ENCODE measurements around the gene SUPT3H. TPM values are rescaled to one million over a fixed set of nuclear protein-coding genes. Genes with fewer than 3 reads are reported as not detected.
"Not testable (repeated sequence)": the region's sequence is repeated elsewhere in the genome, so short reads cannot be mapped to it uniquely, and the experiment has no call there.

The SUPT3H gene
- total RNA-seq, 4 donors from 2014 or later = 1.1 to 4.7 (median 3.7) TPM

DNA sequence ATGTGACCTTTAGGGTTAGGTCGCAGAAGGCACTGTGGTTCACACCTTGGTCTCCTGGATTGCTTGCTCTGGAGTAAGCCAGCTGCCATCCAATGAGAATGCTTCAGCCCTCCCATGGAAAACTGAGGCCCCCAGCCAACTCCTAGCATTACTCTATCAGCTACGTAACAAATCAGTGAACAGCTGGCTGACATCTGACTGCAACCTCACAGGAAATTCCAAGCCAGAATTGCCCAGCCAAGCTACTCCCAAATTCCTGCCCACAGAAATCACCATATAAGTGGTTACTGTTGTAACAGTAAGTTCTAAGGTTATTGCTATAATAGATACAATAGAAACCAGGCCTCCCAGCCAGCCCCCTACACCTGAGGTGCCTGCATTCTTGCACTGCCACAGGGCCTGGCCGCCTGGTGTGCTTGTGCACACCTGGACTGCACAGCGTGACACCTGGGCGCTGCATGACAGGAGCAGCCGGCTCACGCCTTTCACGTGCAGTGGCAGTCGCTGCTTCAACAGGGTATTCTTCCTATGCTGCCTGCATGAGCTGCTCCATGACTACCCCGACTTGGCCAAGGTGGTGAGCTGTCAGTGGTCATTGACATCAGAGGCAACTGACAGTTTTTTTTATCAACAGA is 479.3 kb downstream of the SUPT3H start:
- 93% methylated on average over 10 of the region's 10 CpGs for WGBS
- TF ChIP-seq POLR2AphosphoS5 (IDR thresholded peaks at IDR 0.05) (no peak), POLR2A (IDR thresholded peaks at IDR 0.05) (no peak), EP300 (IDR thresholded peaks at IDR 0.05) (no peak)
- TF ChIP-seq, protein P1, sequence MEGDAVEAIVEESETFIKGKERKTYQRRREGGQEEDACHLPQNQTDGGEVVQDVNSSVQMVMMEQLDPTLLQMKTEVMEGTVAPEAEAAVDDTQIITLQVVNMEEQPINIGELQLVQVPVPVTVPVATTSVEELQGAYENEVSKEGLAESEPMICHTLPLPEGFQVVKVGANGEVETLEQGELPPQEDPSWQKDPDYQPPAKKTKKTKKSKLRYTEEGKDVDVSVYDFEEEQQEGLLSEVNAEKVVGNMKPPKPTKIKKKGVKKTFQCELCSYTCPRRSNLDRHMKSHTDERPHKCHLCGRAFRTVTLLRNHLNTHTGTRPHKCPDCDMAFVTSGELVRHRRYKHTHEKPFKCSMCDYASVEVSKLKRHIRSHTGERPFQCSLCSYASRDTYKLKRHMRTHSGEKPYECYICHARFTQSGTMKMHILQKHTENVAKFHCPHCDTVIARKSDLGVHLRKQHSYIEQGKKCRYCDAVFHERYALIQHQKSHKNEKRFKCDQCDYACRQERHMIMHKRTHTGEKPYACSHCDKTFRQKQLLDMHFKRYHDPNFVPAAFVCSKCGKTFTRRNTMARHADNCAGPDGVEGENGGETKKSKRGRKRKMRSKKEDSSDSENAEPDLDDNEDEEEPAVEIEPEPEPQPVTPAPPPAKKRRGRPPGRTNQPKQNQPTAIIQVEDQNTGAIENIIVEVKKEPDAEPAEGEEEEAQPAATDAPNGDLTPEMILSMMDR (IDR thresholded peaks at IDR 0.05) = no peak
- H3K9me3 ChIP-seq = no peaks in the 10 kb centered on the region
- no peaks in the 10 kb centered on the region for H3K27me3 ChIP-seq
- no peaks in the 10 kb centered on the region for H3K36me3 ChIP-seq
- no peak overlapping the region for H3K4me3 ChIP-seq
- DNase-seq (ENCODE audit: low spot score in 2 of 2) = no peak
- H3K27ac ChIP-seq = no peak overlapping the region
- no peaks in the 10 kb centered on the region for H3K4me1 ChIP-seq

DNA sequence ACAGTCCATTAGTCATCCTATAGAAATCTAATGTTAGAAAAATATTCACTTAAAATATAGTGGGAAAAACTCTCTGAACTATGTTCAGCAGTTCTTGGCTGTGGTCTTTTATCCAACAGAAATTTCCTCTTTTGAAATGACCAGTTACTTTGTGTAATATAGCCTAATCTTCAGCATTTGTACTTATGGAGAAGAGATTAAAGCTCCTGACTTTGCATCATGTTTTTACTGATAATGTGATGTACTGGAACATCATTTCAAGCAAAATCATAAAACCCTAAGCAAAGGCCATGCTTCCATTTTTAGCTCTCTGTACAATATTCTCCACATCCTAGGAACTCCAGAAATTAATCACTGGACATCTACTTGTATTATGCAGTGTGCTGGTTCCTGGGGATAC is 480.4 kb downstream of the SUPT3H start:
- no peaks in the 10 kb centered on the region for H3K4me1 ChIP-seq
- no peaks in the 10 kb centered on the region for H3K9me3 ChIP-seq
- TF ChIP-seq EP300 (IDR thresholded peaks at IDR 0.05) = no peak
- no peak for TF ChIP-seq POLR2A (IDR thresholded peaks at IDR 0.05)
- no peak for TF ChIP-seq POLR2AphosphoS5 (IDR thresholded peaks at IDR 0.05)
- TF ChIP-seq, protein P1 (IDR thresholded peaks at IDR 0.05) = no peak
- no peak for DNase-seq (ENCODE audit: low spot score in 2 of 2)
- H3K27me3 ChIP-seq = no peaks in the 10 kb centered on the region
- H3K4me3 ChIP-seq = no peak overlapping the region
- H3K27ac ChIP-seq = no peak overlapping the region
- H3K36me3 ChIP-seq = no peaks in the 10 kb centered on the region

DNA sequence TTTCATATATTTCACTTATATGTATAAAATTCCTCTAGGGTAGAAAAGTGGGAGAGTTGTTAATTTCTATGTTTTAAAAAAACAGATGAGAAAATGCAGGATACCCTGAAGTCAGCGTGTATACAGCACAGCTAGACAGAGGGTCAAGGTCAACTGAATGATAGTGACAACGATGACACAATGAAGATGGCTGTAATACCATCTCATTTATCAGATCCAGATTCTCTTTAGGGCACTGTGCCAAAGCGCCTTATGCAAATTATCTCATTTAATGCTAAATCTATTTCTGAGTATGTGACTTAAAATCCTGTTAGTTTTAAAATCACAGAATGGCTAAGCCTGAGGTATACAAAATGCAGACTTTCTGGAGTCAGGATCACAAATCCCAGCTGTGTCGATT is 481.0 kb downstream of the SUPT3H start:
- Histone ChIP-seq H3K9me3 (no peaks in the 10 kb centered on the region), H3K27me3 (no peaks in the 10 kb centered on the region), H3K4me3 (no peak overlapping the region), H3K36me3 (no peaks in the 10 kb centered on the region), H3K4me1 (no peaks in the 10 kb centered on the region), H3K27ac (no peak overlapping the region)
- no peak for DNase-seq (ENCODE audit: low spot score in 2 of 2)
- WGBS = 81% methylated on average over 4 of the region's 4 CpGs
- TF ChIP-seq POLR2AphosphoS5 (IDR thresholded peaks at IDR 0.05) (no peak), EP300 (IDR thresholded peaks at IDR 0.05) (no peak), POLR2A (IDR thresholded peaks at IDR 0.05) (no peak)
- TF ChIP-seq, protein P1 (IDR thresholded peaks at IDR 0.05) = no peak

DNA sequence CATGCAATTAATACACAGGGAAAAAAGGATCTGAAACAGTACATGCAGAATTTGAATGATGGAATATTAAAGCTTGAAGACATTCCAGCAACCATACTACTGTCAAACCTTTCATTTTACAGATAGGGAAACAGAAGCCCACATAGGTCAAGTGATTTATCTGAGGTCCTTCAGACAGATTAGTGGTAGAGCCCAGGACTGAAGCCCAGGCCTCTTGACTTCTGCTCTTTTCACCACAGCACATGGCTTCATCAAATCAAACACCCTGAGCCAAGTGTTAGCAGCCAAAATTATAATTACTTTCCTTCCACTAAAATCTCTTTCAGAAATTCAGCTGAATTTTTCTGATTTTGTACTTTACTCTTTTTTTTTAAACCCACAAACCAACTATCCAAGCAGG is 485.2 kb downstream of the SUPT3H start:
- TF ChIP-seq, protein P1 (IDR thresholded peaks at IDR 0.05) = no peak
- TF ChIP-seq POLR2AphosphoS5 (IDR thresholded peaks at IDR 0.05) = no peak
- no peak for TF ChIP-seq EP300 (IDR thresholded peaks at IDR 0.05)
- no peak for TF ChIP-seq POLR2A (IDR thresholded peaks at IDR 0.05)
- no peaks in the 10 kb centered on the region for H3K4me1 ChIP-seq
- H3K9me3 ChIP-seq = no peaks in the 10 kb centered on the region
- no peaks in the 10 kb centered on the region for H3K36me3 ChIP-seq
- no peak for DNase-seq (ENCODE audit: low spot score in 2 of 2)
- H3K27ac ChIP-seq = no peak overlapping the region
- H3K27me3 ChIP-seq = no peaks in the 10 kb centered on the region
- H3K4me3 ChIP-seq = no peak overlapping the region

DNA sequence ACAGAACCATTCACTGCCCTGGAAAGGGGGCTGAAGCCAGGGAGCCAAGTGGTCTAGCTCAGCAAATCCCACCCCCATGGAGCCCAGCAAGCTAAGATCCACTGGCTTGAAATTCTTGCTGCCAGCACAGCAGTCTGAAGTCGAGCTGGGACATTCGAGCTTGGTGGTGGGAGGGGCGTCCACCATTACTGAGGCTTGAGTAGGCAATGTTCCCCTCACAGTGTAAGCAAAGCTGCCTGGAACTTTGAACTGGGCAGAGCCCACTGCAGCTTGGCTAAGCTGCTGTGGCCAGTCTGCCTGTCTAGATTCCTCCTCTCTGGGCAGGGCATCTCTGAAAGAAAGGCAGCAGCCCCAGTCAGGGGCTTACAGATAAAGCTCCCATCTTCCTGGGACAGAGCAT is 498.7 kb downstream of the SUPT3H start:
- H3K27ac ChIP-seq; H3K9me3 ChIP-seq; H3K27me3 ChIP-seq; H3K36me3 ChIP-seq; H3K4me3 ChIP-seq; H3K4me1 ChIP-seq; DNase-seq (ENCODE audit: low spot score in 2 of 2): not testable (repeated sequence)
- 63% methylated on average over 2 of the region's 3 CpGs for WGBS

DNA sequence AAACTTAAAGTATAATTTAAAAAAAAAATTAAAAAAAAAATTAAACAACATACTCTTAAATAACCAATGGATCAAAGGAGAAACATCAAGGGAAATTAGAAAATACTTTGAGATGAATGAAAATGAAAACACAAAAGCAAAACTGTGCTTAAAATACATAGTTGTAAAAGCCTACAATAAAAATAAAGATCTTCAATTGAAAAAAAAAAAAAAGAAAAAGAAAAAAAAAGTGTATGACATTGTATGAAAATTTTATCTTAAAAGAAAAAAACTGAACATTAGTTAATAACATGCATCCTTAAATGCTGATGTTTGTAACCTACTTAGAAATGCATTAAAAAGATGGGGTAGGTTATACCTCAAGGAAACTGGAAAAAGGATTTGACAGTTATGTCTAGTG is 501.1 kb downstream of the SUPT3H start:
- not testable (repeated sequence) for H3K27ac ChIP-seq; DNase-seq (ENCODE audit: low spot score in 2 of 2); H3K4me1 ChIP-seq; H3K4me3 ChIP-seq; H3K36me3 ChIP-seq; H3K9me3 ChIP-seq; H3K27me3 ChIP-seq
